HepG2 (cell line): Measurements from ENCODE around the gene JAM2. TPM values are rescaled to one million over a fixed set of nuclear protein-coding genes. Genes with fewer than 3 reads are reported as not detected.

Experiments
- ARNT2 ChIP-seq: sonication (generic); formaldehyde crosslinking; IDR thresholded peaks from 2 replicates; pipeline ENCODE4 v1.8.0; 2022; ENCODE audit warnings: mild to moderate bottlenecking, low read depth, missing genetic modification reagents, moderate library complexity
- ATF1 ChIP-seq: IDR thresholded peaks from 2 replicates; pipeline ENCODE4 v1.6.1; 2016; ENCODE audit warnings: mild to moderate bottlenecking, control low read depth
- ELF3 ChIP-seq: IDR thresholded peaks from 2 replicates; pipeline ENCODE4 v1.6.1; 2016; ENCODE audit warnings: missing genetic modification reagents, missing compliant biosample characterization
- GATAD1 ChIP-seq: IDR thresholded peaks from 2 replicates; pipeline ENCODE4 v1.6.1; 2016; ENCODE audit warnings: missing genetic modification reagents, missing compliant biosample characterization
- NCOA1 ChIP-seq: sonication (generic); formaldehyde crosslinking; IDR thresholded peaks from 2 replicates; pipeline ENCODE4 v1.9.0; 2021; ENCODE audit warnings: missing genetic modification reagents
- NR2F1 ChIP-seq, 2 experiments: fragments of 450-650 bp in 1 of 2; formaldehyde crosslinking in 1 of 2; IDR thresholded peaks; 2 replicates each; pipeline versions ENCODE4 v1.5.0 to v1.6.1; 2016 to 2020; ENCODE audit warnings: mild to moderate bottlenecking in 1 of 2, missing compliant biosample characterization in 1 of 2, missing genetic modification reagents in 1 of 2, moderate library complexity in 1 of 2
- POGZ ChIP-seq: sonication (generic); formaldehyde crosslinking; IDR thresholded peaks from 2 replicates; pipeline ENCODE4 v1.4.0; 2020; ENCODE audit warnings: mild to moderate bottlenecking, missing genetic modification reagents
- RBFOX2 ChIP-seq: fragments of 200-400 bp; formaldehyde crosslinking; IDR thresholded peaks from 2 replicates; pipeline ENCODE4 v1.6.1; 2017; ENCODE audit warnings: low read depth, mild to moderate bottlenecking, low read length
- RXRB ChIP-seq: IDR thresholded peaks from 2 replicates; pipeline ENCODE4 v1.6.1; 2016; ENCODE audit warnings: borderline replicate concordance, missing genetic modification reagents, missing compliant biosample characterization
- SAP130 ChIP-seq: IDR thresholded peaks from 2 replicates; pipeline ENCODE4 v1.6.1; 2016; ENCODE audit warnings: low read depth
- SKI ChIP-seq: fragments of 450-650 bp; IDR thresholded peaks from one replicate; pipeline ENCODE4 v1.6.1; 2018; ENCODE audit warnings: mild to moderate bottlenecking; ENCODE audit not compliant: partially characterized antibody
- TOE1 ChIP-seq: sonication (generic); formaldehyde crosslinking; IDR thresholded peaks from 2 replicates; pipeline ENCODE4 v1.4.0; 2020; ENCODE audit warnings: mild to moderate bottlenecking, missing genetic modification reagents
- XRCC5 ChIP-seq: fragments of 200-400 bp; formaldehyde crosslinking; optimal IDR thresholded peaks from 2 replicates; pipeline ENCODE3; 2017; ENCODE audit warnings: mild to moderate bottlenecking, low read length
- ZBTB1 ChIP-seq: sonication (generic); formaldehyde crosslinking; IDR thresholded peaks from 2 replicates; pipeline ENCODE4 v1.4.0; 2020; ENCODE audit warnings: missing genetic modification reagents, borderline replicate concordance
- ZC3H13 ChIP-seq: sonication (generic); formaldehyde crosslinking; IDR thresholded peaks from 2 replicates; pipeline ENCODE4 v1.8.1; 2023; ENCODE audit warnings: mild to moderate bottlenecking, missing genetic modification reagents, moderate library complexity
- ZNF350 ChIP-seq: sonication (generic); formaldehyde crosslinking; IDR thresholded peaks from 2 replicates; pipeline ENCODE4 v1.4.0; 2020; ENCODE audit warnings: mild to moderate bottlenecking, low read depth, missing genetic modification reagents, borderline replicate concordance
- ZNF383 ChIP-seq: sonication (generic); formaldehyde crosslinking; IDR thresholded peaks from 2 replicates; pipeline ENCODE4 v1.4.0; 2020; ENCODE audit warnings: missing genetic modification reagents, mild to moderate bottlenecking, borderline replicate concordance
- ZNF510 ChIP-seq: sonication (generic); formaldehyde crosslinking; IDR thresholded peaks from 2 replicates; pipeline ENCODE4 v1.4.0; 2020; ENCODE audit warnings: low read depth, mild to moderate bottlenecking, missing genetic modification reagents
- ZNF768 ChIP-seq: sonication (generic); formaldehyde crosslinking; IDR thresholded peaks from 2 replicates; pipeline ENCODE4 v1.4.0; 2020; ENCODE audit warnings: missing genetic modification reagents
- ZNF839 ChIP-seq: sonication (generic); formaldehyde crosslinking; IDR thresholded peaks from 2 replicates; pipeline ENCODE4 v1.4.0; 2020; ENCODE audit warnings: missing genetic modification reagents, mild to moderate bottlenecking, borderline replicate concordance
- polyA plus RNA-seq, 8 experiments: library from polyadenylated mRNA; depleted of rRNA in 3 of 8; stranded (reverse) in 7 of 8; unstranded in 1 of 8; fragments of >200 nt; fragmentation: Illumina TruSeq in 4 of 8; extraction: Trizol in 4 of 8; gene quantifications; 2 replicates each; pipeline versions ENCODE4 v1.2.1 to v1.2.3, GENCODE V29; 2011 to 2016; ENCODE audit warnings: low read depth in 4 of 8, missing spikeins in 1 of 8, mixed read lengths in 1 of 8; ENCODE audit not compliant: insufficient read depth in 1 of 8
- total RNA-seq, 5 experiments: library from RNA; depleted of rRNA; stranded (reverse); fragments of >200 nt; fragmentation: Illumina TruSeq; extraction: Trizol; gene quantifications; 2 replicates each; pipeline ENCODE4 v1.2.3, GENCODE V29; 2016; ENCODE audit warnings: low read depth in 1 of 5
- TF ChIP-seq, protein P1 (sequence below): sonication (generic); formaldehyde crosslinking; IDR thresholded peaks from 2 replicates; pipeline ENCODE4 v1.4.0; 2020; ENCODE audit warnings: missing genetic modification reagents
- TF ChIP-seq, protein P2 (sequence below): sonication (generic); formaldehyde crosslinking; IDR thresholded peaks from 2 replicates; pipeline ENCODE4 v1.8.1; 2022; ENCODE audit warnings: mild to moderate bottlenecking, missing genetic modification reagents
- TF ChIP-seq, protein P3 (sequence below): sonication (generic); formaldehyde crosslinking; IDR thresholded peaks from 2 replicates; pipeline ENCODE4 v1.4.0; 2020; ENCODE audit warnings: mild to moderate bottlenecking, missing genetic modification reagents
- TF ChIP-seq, protein P4 (sequence below): IDR thresholded peaks from 2 replicates; pipeline ENCODE4 v1.6.1; 2016; ENCODE audit warnings: missing biosample characterization, missing genetic modification reagents, low read depth

The JAM2 gene
- total and polyA plus RNA-seq, 2 of the 13 experiments (the other 11 are each of a cell fraction or from before 2014, with no cell fraction given), result 0.07 TPM; not detected in 1

DNA sequence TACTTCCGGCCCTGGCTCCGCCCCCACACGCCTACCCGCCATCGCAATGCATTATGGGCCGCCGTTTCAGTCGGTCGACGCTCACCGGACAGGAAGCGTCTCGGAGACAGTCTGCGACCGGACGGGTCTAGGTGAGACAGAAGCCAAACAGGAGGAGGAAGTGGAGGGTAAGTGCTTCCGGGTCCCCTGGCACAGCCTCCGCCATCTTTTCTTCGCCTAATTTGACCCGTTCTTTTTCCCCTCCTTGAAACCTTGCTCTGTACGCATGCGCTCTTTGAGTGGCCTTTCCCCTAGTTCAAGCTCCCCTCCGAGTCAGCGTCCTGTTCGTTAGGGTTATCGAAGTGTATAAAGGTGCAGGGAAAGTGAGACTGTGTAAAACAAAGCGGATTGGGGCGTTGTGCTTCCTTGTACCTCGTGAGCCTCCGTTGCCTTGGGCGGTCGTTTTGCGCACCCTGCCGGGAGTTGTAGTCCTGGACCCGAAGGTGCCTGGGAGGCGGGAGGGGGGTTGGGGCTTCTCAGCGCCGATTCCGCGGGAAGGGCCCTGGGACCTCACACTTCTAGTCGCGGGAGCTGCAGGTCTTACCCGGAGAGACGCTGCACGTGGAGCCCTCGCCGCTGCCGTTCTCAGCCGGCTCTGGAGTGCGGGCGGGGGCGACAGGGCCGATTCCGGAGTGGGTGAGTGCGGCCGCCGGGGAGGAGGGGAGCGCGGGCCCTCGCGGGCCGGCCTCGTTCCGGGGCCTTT is 96.0 kb downstream of the JAM2 start, which contains the start of the genes ATP5PF and GABPA (continued):
- TF ChIP-seq NCOA1 (CRISPR knock-in tag) (peak; percentile 83), ARNT2 (CRISPR knock-in tag) (0 out of 2 replicates have a peak, but pooled peaks have one; percentile 48), ZBTB1 (CRISPR knock-in tag) (no peak), RBFOX2 (peak; percentile 83), ZNF839 (CRISPR knock-in tag) (no peak), ZNF768 (CRISPR knock-in tag) (peak; percentile 53; the same call in 1 of the 2 replicates), ZNF510 (CRISPR knock-in tag) (peak; percentile 28; the same call in 1 of the 2 replicates), RXRB (peak; percentile 73), XRCC5 (peak; percentile 93), ZC3H13 (CRISPR knock-in tag) (peak; percentile 96), ZNF350 (CRISPR knock-in tag) (peak; percentile 65; the same call in 1 of the 2 replicates), POGZ (CRISPR knock-in tag) (peak; percentile 48), SAP130 (peak; percentile 87), TOE1 (CRISPR knock-in tag) (no peak; the same call in 1 of the 2 replicates), ELF3 (CRISPR knock-in tag) (peak; percentile 73), SKI (peak; percentile 89), ATF1 (CRISPR knock-in tag) (peak; percentile 69; the same call in 1 of the 2 replicates), GATAD1 (peak; percentile 93), NR2F1 (CRISPR knock-in tag; IDR thresholded peaks at IDR 0.05) (no peak), ZNF383 (CRISPR knock-in tag) (0 out of 2 replicates have a peak, but pooled peaks have one; percentile 43)
- TF ChIP-seq, protein P1, sequence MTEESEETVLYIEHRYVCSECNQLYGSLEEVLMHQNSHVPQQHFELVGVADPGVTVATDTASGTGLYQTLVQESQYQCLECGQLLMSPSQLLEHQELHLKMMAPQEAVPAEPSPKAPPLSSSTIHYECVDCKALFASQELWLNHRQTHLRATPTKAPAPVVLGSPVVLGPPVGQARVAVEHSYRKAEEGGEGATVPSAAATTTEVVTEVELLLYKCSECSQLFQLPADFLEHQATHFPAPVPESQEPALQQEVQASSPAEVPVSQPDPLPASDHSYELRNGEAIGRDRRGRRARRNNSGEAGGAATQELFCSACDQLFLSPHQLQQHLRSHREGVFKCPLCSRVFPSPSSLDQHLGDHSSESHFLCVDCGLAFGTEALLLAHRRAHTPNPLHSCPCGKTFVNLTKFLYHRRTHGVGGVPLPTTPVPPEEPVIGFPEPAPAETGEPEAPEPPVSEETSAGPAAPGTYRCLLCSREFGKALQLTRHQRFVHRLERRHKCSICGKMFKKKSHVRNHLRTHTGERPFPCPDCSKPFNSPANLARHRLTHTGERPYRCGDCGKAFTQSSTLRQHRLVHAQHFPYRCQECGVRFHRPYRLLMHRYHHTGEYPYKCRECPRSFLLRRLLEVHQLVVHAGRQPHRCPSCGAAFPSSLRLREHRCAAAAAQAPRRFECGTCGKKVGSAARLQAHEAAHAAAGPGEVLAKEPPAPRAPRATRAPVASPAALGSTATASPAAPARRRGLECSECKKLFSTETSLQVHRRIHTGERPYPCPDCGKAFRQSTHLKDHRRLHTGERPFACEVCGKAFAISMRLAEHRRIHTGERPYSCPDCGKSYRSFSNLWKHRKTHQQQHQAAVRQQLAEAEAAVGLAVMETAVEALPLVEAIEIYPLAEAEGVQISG (CRISPR knock-in tag), result peak; percentile 94
- TF ChIP-seq, protein P2, sequence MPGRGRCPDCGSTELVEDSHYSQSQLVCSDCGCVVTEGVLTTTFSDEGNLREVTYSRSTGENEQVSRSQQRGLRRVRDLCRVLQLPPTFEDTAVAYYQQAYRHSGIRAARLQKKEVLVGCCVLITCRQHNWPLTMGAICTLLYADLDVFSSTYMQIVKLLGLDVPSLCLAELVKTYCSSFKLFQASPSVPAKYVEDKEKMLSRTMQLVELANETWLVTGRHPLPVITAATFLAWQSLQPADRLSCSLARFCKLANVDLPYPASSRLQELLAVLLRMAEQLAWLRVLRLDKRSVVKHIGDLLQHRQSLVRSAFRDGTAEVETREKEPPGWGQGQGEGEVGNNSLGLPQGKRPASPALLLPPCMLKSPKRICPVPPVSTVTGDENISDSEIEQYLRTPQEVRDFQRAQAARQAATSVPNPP, result peak; percentile 47; the same call in 1 of the 2 replicates
- TF ChIP-seq, protein P3, sequence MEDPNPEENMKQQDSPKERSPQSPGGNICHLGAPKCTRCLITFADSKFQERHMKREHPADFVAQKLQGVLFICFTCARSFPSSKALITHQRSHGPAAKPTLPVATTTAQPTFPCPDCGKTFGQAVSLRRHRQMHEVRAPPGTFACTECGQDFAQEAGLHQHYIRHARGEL, result no peak
- TF ChIP-seq, protein P4, sequence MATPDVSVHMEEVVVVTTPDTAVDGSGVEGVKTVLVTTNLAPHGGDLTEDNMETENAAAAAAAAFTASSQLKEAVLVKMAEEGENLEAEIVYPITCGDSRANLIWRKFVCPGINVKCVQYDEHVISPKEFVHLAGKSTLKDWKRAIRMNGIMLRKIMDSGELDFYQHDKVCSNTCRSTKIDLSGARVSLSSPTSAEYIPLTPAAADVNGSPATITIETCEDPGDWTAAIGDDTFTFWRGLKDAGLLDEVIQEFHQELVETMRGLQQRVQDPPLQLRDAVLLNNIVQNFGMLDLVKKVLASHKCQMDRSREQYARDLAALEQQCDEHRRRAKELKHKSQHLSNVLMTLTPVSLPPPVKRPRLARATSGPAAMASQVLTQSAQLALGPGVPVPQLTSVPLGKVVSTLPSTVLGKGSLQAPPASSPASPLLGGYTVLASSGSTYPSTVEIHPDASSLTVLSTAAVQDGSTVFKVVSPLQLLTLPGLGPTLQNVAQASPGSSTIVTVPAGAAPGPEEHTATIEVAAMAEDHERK (CRISPR knock-in tag), result 0 out of 2 replicates have a peak, but pooled peaks have one; percentile 49
